Coronary artery (tissue), 2 donors: ENCODE data around the gene TCEA3.
A peak's percentile ranks its signal among the peaks of the same experiment; 100 is the strongest.

ENCODE experiments used
- DNase-seq: peaks from one replicate; pipeline ENCODE4 v3.0.0-alpha.2; 2017; ENCODE audit warnings: low spot score
- H3K27ac ChIP-seq, 2 donors: fragments of 200-600 bp; sonication (generic); one replicate each; pipeline ENCODE4 v1.5.1; 2016 to 2019
- H3K4me3 ChIP-seq: fragments of 200-600 bp; sonication (generic); 2 replicates; pipeline ENCODE4 v1.5.1; 2016; ENCODE audit warnings: mild to moderate bottlenecking, moderate library complexity
- TF ChIP-seq, protein P1 (sequence below): fragments of 200-600 bp; sonication (generic); IDR thresholded peaks from one replicate; pipeline ENCODE4 v1.5.1; 2019; ENCODE audit warnings: antibody characterized with exemption

TCEA3 gene

DNA sequence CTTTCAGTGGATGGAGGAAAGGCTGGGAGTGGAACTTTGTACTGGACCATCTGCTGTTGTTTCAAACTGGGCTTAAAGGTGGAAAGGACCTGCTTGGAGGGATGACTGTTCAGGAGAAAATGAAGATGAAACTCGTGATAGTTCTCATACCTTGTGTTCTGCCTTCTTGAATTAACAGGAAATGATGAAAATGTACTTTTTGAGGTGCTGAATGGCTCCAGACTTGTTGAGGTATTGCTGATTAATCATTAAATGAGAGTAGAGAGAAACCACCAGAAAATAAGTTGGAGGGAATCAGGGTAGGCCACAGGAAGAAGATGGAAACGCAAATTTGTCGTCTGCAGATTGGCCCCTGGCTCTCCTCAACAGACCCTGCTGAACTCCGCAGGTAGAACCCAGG is 28.7 kb downstream of the TCEA3 start:
- TF ChIP-seq, protein P1, sequence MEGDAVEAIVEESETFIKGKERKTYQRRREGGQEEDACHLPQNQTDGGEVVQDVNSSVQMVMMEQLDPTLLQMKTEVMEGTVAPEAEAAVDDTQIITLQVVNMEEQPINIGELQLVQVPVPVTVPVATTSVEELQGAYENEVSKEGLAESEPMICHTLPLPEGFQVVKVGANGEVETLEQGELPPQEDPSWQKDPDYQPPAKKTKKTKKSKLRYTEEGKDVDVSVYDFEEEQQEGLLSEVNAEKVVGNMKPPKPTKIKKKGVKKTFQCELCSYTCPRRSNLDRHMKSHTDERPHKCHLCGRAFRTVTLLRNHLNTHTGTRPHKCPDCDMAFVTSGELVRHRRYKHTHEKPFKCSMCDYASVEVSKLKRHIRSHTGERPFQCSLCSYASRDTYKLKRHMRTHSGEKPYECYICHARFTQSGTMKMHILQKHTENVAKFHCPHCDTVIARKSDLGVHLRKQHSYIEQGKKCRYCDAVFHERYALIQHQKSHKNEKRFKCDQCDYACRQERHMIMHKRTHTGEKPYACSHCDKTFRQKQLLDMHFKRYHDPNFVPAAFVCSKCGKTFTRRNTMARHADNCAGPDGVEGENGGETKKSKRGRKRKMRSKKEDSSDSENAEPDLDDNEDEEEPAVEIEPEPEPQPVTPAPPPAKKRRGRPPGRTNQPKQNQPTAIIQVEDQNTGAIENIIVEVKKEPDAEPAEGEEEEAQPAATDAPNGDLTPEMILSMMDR: no peak
- no peak for DNase-seq
- Histone ChIP-seq H3K4me3 (no peak overlapping the region), H3K27ac (no peak overlapping the region)

DNA sequence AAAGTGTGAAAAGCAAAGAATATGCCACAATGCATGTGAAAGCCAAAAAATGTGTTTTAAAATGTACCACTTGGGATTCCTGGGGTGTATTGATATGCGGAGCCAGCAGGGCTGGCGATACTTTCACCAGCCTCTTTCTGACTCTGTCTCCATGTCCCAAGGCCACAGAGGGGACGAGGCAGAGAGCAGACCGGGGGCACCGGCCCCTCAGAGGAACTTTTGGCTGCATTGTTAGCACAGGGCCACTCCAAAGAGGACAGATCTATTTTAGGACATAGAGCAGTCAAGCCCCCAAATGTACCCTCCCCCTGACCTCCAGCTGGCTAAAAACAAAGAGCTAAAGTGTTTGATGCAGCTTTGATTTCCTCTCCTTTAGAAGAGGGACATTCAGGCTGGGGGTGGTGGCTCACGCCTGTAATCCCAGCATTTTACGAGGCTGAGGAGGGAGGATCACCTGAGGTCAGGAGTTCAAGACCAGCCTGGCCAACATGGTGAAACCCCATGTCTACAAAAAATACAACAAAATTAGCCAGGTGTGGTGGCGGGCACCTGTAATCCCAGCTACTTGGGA is 29.3 kb downstream of the TCEA3 start:
- DNase-seq: no peak
- TF ChIP-seq, protein P1: no peak
- peak overlapping the region in 1 of 2 donors; percentile 80 for H3K27ac ChIP-seq
- H3K4me3 ChIP-seq: no peak overlapping the region

- peak overlapping the region in 1 of 2 donors; percentile 80 for H3K27ac ChIP-seq
- peak; percentile 83 for DNase-seq
- H3K4me3 ChIP-seq: no peak overlapping the region
- TF ChIP-seq, protein P1: no peak
Observed at GRCh38 chr1:23394684-23395083, 29.9 kb downstream of the TCEA3 start.

DNA sequence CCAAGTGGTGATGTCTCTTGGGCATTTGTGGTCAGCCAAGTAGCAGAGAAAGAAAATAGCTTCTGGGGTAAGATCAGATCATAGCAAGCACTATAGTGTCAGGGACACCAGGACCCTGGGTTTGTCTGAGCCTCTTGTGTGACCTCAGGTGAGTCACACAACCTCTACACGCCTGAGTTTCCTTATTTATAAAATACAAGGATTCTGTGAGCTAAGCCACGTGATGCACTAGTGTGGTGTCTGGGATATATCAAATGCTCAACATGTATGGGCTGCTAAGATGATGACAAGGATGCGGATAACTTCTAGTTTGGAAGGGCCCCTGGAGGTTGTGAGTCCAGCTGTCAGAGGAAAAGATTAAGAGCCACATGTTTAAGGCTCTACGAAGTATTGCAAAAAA is 30.4 kb downstream of the TCEA3 start:
- no peak overlapping the region for H3K4me3 ChIP-seq
- no peak for DNase-seq
- H3K27ac ChIP-seq: peak overlapping the region; percentile 30 to 80
- TF ChIP-seq, protein P1: no peak

DNA sequence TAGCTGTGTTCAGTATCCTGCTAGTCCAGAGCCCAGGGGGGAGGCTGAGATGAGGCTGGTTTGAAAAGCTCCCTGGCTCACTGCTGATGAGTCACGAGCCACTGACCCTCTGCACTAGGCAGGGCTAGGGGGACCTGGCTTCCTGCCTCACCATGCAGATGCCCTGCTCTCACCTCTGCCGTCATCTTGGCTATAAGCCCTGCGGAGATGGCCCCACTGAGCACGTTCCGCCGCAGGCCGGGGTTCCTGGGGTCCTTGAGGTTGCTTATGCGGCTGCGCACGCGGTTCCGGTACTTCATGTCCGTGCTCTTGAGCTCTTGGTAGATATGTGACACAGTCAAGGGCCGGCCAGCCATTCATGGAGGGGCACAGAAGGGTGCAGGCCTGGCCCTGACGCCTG is 30.8 kb downstream of the TCEA3 start:
- TF ChIP-seq, protein P1: no peak
- H3K27ac ChIP-seq: peak overlapping the region; percentile 30 to 80
- no peak for DNase-seq
- H3K4me3 ChIP-seq: no peak overlapping the region

- TF ChIP-seq, protein P1: no peak
- no peak for DNase-seq
- H3K27ac ChIP-seq: no peak overlapping the region
Observed at GRCh38 chr1:23392125-23392855, 32.3 kb downstream of the TCEA3 start.

DNA sequence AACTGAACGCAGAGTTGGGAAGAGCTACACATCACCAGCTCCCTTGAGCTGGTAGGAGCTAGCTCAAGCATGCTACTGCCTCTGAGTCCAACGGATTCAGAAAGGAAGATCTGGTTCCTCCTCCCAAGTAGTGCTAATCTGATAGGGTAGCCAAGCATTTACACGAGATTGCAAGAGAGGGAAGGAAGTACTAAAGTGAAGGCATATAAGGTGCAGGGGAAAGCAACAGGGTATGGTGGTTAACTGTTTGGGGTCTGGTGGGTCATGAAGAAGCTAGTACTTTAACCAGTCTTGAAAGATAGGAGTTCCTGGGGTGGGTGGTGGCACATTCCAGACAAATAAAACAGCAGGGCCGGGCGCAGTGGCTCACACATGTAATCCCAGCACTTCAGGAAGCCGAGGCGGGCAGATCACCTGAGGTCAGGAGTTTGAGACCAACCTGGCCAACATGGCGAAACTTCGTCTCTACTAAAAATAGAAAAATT is 34.7 kb downstream of the TCEA3 start:
- Histone ChIP-seq H3K4me3 (no peak overlapping the region), H3K27ac (no peak overlapping the region)
- no peak for DNase-seq
- TF ChIP-seq, protein P1: no peak

More at GRCh38 chr1:23392125-23392855, 32.3 kb downstream of the TCEA3 start:
- H3K4me3 ChIP-seq: no peak overlapping the region
